Activated gamma-delta T cell treated with anti-CD3 and anti-CD28 coated beads, Interleukin-2, amount 50 U/mL, for 16 hours (primary cell): ENCODE results near the gene BMPR1B.

Source experiments
- DNase-seq: peaks from one replicate; pipeline ENCODE4 v3.0.0-alpha.2; 2020; ENCODE audit warnings: low read depth

BMPR1B gene

DNA sequence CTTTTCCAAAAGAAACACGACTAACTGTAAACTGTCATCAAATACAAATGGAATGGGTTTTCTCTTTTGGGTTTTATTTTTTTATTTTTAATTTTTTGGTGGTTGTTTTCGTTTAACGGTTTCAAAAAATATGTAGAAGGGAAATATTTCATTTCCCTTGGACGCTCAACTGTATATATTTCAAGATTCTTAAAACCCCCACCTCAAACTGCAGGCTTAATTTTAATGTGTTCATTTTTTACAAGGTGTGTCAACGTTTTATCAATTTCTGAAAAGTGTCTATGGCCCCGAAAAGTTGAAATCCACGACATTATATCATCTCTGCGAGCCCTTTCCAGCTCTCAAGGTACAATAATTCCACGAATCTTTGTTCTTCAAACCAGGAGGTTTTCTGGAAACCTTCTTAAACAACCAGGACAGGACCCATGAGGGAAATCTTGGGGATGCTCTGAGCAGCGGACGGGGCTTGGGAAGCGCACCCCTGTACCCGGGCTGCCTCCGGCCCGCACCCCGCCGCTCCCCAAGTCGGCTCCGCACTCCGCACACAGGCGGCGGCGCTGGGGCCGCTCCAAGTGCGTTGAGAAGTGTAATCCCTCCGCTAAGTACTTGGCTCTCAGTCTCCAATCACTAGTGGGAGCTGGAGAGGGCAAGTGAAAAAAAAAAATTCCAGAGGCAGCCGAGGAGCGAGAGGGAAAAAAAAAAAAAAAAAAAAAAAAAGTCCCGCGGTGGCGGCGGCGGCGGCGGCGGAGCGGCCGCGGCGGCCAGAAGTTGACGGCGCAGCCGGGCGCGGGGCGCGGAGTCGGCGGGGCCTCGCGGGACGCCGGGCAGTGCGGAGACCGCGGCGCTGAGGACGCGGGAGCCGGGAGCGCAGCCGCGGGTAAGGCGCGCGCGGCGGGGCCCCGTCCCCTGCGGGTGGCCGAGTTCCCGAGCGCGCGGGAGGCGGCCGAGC, at the start of gene BMPR1B:
TSS of gene BMPR1B (plus strand) at position 764 of the 949 bp plus-strand sequence. CDS start 346,470 bp downstream, outside the sequence.
- DNase-seq: no peak

DNA sequence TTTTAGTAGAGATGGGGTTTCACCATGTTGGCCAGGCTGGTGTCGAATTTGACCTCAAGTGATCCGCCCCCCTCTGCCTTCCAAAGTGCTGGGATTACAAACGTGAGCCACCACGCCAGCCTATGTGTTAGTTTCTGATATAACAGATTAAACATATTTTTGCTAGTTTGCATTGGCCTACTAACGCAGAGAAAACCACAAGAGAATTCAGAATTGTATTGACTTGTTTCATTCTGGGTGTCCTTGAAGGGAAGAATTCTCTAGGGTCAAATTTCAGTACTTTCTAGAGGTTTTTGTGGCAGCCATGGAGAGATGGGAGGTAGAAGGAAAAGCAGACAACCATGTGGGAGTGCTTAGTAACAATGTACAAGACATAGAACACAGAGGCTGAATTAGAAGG, 46.1 kb upstream of the BMPR1B start:
- DNase-seq: no peak

DNA sequence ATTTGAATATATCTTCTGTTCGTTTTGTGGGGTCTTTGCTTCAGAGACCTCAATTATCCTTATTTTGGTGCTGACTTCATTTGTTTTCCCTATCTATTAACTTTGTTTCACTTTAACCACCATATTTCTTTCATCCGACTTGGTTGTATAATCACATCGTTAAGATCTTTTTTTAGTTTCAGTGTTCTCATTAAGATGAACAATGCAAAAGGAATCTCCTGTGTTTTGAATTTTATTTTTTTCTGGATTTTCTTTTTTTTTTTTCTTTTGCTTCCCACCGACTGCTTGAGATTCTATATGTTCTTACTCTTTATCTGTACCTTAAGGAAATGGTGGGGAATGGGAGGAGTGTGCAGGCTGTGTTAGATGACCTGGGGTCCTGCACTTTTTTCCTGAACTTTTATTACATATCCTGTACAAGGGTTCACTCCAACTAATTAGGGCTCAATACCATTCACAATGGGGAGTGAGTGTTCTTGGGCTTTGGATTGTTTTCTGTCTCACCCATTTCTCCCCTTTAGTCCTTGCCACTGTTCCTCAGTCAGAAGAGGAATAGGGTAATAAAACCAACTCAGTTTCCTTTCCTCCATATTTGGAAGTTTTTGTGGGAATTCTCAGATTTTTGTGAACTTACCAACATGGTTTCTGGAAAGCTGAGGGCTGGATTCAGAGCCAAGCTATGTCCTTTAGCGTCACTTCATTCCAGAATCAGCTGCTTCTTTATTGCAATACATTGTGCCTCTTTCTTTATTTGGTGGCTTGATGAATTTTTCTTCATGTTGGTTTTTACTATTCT, 43.2 kb upstream of the BMPR1B start:
- no peak for DNase-seq

DNA sequence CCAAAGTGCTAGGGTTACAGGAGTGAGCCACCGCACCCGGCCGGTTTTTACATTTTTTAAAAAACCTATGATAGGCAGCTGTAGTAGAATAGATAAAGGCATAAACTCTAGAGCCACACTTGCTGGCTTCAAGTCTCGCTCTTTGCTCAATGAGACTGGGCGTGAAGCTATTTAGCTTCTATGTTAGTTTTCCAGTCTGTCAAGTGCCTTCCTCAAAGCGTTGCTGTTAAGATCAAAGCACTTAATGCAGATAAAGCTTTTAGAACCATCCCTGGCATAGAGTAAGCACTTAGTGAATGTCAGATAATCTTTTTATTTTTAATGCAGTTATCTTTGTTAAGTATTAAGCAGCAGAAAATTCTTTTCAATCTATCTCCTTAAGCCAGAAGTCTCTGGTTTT, 42.0 kb upstream of the BMPR1B start:
- no peak for DNase-seq

DNA sequence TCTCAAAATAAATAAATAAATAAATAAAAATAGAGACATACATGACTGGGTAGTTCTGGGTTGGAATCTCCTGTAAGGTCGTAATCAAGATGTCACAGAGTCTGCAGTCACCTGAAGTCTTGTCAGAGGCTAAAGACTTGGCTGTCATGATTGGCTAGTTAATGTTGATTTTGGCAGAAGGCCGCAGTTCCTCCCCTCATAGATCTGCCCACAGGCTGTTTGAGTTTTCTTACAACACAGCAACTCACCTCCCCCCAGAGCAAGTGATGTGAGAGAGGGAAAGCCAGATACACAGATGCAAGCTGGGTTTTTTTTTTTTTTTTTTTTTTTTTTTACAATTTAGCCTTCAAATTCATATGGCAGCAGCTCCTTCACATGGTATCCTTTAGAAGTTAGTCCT, 36.4 kb upstream of the BMPR1B start:
- no peak for DNase-seq

DNA sequence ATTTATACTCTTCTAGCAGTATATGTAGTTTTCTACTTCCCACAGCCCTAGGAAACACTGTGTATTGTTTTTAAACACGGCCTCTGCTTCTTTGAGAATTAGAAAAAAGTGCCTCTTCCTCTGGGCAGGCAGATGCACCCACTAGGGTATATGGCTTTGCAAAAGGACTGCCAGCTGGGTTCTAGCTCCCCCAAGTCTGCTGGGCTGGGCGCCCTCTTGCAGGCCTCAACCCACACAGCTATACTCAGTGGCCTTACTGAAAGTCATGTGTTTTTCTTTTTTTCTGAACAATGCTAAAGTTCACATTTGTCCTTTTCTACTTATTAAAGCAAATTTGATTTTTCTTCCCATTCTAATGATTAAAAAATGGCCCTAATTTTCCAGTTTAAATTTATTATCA, 35.5 kb upstream of the BMPR1B start:
- DNase-seq: no peak

DNA sequence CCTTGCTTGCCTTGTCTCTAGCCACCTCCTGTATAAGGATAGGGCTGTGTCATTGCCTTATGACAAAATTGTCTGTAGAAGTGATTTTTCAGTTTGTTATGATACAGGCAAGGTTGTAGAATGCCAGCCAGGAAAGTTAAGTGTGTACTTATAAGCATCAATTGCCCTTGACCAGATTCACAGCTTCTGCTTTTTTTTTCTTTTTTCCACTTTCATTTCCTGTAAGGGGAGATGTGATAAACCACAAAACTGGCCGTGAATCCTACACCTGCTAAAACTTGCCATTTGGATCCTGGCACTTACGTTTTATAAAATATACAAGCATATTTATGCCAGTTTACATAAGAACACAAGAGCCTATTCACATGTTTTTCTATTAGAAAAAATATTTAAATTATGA, 35.0 kb upstream of the BMPR1B start:
- DNase-seq: no peak

DNA sequence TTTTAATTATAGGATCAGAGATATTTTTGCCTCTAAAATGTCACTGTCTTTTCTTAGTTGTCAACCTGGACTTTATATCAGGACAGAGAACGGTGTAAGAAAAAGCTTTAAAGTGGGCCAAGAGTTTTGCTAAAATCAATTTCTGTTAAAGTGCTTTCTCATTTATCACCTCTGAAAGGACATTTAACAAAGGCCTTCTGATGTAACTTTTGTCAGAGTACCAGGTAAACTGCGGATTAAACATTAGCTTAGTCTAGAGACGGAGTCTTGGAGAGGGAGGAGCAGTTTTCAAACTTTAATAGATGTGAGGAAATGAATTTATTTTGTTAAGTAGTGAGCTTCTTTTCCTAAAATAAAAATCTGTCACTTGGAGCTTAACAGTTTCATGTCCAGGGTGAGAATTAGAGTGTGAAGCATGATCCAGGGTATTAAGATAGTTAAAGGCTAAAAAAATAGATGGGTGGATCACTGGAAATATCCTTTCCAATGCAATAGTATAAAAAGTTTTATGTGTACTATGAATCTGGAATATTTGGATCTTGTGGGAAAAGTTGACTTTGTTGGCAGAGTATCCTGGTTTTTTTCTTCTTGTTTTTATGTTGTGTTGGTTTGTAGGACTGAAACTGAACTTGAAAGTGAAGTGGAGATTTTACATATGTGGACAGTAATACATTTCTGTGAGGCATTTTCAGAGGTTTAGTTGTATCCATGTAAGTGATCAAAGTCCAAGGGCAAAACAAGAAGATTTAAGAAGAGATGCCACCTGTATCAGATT, 33.6 kb upstream of the BMPR1B start:
- DNase-seq: no peak

DNA sequence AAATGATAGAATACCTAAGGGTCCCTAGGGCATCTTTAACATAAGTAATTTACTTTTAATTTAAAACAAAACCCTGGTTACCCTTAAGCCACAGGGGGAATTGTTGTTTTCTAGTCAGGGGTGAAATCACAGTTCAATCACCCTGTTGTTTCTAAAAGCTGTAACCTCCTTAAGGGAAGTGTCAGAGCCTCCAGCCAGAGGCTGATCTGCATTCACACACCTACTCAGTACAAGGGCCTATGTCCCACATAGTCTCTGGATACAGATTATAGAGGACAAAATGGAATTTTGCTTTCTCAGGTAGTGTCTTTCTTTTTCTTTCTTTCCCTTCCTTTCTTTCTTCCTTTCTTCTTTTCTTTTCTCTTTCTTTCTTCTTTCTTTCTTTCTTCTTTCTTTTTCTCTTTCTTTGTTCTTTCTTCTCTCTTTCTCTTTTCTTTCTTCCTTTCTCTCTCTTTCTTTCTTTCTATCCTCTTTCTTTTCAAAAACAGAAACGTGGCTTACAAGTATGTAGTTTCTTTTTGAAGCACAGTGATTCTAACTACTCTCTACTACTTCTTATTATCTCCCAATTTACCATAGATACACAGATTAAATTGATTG, 31.1 kb upstream of the BMPR1B start:
- no peak for DNase-seq

DNA sequence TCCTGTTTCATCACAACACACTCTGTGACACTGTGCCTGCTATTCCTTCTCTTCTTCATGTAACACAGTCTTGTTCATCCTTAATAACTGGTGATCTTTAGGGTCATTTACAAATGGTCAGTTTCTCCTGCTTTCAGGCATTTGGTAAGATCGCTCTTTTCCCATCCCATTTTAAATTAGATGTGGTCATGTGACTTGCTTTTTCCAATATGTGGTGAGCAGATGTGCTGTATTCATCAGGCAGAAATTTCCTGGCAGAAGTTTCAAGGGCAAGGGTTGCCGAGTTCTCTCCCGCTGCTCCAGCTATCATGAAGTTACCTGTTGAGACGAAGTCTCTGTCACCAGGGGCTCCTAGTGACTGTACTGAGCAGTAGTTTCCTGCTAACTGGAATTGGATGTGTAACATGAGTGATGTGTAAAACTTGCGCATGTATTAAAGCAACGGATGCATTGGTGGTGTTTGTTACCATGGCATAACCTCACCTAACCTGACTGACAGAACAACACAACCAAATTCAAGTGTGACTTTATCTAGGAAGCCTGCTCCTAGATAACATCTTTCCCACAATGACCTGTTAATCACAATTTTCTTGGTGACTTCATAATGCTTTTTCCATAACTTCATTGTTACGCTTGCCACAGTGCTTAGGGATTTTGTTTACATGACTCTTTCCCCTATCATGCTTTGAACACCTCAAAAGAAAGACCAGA, 29.5 kb upstream of the BMPR1B start:
- no peak for DNase-seq

DNA sequence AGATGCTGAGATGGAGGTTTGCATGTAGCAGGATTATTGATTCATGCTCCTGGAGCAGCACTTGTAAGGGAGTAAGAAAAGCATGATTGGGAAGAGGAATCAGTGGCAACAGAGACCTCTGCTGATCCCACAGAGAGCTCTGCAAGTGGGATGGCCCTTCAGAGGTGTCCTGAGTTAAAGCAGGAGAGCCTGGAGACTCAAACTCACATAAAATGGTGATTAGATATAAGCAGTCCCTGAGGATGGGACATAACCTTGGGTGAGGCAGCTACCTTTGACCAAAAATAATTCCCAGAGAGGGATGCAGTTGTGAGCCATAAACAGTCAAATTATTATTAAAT, 25.4 kb upstream of the BMPR1B start:
- no peak for DNase-seq

DNA sequence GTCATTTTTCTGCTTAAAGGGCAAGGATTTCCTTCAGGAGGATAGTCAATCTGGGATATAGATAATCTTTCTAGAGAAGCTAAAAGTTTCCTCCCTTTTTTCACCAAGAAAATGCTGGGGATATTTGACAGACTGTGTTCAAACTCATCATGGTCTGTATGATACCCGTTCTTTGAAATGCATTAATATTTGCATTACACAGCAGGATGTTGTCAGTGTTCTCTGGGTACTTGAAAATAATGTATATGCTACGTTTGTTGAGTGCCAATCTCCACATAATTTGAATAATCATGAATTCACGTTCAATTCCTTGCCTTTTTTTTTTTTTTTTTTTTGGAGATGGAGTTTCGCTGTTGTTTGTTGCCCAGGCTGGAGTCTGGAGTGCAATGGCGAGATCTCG, 18.0 kb upstream of the BMPR1B start:
- no peak for DNase-seq

DNA sequence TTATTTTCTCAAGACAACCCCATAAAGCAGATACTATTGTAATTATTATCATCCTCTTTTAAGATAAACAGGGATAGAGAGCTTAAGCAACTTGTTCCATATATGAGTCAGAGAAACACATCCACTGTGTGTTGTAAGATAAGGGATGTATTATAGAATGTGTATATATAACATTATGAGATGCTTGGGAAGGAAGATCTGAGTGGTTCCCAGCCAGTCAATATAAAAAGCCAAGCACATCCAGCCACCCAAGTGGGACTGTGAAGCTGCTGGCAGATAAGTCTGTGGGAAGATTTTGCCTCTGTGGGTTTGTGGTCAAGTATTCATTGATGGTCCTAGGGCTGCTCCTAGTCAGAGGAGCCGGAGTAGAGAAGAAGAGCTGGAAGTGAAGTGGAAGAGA, 16.5 kb upstream of the BMPR1B start:
- DNase-seq: no peak

DNA sequence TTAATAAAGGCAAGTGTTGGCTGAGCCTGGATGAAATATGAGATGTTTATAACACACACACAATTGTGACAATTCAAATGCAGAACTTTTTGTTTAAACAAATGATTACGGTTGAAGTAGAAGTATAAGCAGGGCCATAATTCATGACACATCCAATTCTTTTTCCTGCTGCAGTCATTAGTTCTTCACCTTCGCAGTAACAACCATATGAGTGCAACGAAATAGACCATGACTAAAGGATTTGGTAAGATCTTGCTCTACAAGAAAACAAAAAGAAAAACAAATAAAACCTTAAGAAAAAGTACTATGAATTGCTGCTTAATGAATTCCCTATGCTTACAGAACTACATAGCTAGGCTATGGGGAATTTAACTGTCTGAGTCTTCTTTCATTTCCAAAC, 13.9 kb upstream of the BMPR1B start:
- no peak for DNase-seq

DNA sequence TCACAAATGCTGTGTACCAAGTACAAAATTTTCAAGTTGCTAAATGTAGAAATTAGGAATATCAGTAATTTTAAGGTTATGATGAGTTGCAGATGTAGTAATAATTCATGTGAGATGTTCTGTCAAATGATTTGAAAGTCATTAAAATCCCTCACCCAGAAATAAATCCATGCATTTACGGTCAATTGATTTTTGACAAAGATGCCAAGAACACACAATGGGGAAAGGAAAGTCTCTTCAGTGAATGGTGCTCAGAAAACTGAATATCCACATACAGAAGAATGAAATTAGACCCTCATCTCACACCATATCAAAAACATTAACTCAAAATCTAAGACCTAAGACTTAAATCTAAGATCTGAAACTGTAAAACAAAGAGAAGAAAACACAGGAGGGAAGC, 12.9 kb upstream of the BMPR1B start:
- DNase-seq: no peak

DNA sequence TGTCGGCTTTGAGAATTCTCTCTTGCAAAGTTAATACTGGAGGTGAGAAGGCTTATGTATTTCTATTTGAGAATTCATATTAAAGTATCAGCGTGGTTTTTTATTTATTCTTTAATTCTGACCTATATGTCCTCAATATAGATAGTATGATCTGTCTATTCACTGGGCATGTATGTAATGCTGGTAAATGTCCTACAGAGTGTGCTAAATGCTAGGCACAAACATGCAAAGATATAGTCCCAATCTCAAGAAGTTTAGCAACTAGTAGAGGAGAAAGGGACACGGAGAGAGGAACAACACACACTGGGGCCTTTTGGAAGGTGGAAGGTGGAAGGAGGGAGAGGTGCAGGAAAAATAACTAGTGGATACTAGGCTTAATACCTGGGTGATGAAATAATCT, 11.0 kb upstream of the BMPR1B start:
- DNase-seq: no peak

DNA sequence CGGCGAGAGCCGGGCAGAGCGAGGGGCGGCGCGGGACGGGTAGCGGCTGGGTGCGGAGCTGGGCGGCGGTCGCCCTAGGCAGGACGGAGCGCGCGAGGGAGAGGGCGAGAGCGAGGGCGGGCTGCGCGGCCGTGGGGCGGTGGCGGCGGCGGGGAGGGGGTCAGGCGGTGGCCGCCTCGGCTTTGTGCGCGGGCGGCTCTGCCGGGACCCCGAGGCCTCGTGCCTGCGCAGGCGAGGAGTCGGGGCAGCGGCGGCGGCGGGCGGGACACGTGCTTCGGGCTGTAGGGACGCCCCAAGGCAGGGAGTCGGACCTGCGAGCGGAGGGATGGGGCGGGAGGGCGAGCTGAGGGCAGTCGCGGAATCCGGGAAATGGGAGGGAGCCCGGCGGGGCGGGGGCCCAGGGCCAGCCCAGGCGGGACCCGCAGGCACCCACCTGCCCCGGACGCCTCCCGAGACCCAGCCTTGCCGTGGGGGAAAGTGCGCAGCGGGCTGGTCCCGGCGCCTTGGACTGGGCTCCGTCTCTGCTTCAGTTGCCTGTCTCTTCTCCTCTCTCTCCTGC, 465 bp downstream of the BMPR1B start:
- DNase-seq: no peak

DNA sequence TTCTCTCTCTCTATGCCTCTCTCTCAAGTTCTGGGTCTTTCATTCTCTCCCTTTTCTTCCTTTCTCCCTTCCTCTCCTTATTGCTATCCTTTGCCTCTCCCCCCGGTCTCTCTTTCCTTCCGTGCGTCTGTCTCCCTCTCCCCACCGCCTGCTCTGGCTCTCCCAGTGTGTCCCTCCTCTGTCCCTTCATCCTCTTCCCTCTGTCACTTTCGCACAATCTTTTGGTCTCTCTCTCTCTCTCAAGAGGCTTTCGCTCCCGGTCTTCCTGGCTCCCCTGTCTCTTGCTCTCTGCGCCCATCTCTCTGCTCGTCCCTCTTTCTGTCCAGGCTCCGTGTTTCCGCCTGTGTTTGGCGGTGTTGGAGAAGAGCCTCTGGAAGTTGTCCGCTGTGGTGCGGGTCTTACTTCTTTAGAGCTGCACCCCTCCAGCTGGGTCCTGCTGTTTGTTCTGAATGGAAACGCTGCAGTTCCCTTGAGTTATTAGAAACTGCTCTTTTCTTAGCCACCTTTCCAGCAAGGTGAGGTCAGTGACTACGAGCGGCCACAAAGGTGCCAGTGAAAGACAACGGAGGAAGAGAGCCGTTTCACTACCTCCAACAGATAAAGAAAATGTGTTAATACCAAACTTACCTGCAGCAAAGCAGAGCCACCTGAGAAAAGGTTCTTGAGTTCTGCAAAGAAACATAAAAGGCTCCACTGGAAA, 1.1 kb downstream of the BMPR1B start:
- no peak for DNase-seq

DNA sequence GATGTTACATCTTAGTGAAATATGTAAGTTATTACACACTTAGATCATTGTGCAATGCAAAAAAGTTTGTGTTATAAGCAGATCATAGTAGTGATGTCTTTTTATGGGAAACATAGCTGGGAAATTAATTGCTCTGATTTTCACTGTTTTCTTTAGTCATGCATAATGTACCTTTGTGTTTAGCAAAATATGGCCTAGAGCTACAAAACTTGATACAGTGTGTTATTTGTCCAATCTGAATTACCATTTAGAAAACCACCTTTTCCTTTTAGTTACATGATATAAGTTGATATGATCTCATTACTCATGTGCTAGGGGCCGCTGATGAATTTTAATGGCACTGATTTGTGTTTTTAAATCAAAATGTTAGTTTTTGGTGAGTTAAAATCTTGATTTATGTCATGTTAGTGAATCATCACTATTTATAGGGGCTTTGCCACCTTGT, 2.0 kb downstream of the BMPR1B start:
- no peak for DNase-seq

DNA sequence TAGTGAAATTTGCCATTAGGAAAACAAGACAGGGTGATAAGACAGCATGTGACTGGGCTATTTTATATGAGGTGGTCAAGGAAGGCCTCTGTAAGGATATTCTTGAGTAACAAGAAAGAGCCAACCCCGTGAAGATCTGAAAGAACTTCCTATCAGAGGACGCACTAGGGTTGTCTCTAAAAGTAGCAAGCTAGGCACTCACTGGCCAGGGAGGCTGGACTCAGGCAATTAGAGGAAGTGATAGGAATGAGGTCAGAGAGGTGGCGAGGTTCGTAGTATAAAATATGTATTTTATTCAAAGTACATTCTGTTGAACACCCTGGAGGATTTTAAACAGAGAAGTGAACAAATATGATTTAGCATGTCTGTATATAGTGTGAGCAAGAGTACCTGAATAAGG, 4.6 kb downstream of the BMPR1B start:
- no peak for DNase-seq
